Naive thymus-derived CD8-positive, alpha-beta T cell (primary cell): ENCODE measurements around the gene IL2RG. TPM values are rescaled to one million over a fixed set of nuclear protein-coding genes. Genes with fewer than 3 reads are reported as not detected.

Source experiments
- ATAC-seq, 2 donors: fragments of 150-1000 bp; cut with Tn5 transposase in 1 of 2; sonication (Bioruptor Pico), chemical (Tn5 transposase) in 1 of 2; 1 replicate in 1 of 2; 2 replicates in 1 of 2; pipeline ENCODE4 v1.10.0; 2021; ENCODE audit warnings: mild to moderate bottlenecking in 2 of 2, moderate library complexity in 2 of 2
- POLR2A ChIA-PET: fragments of 350-600 bp; sonication (Branson Sonifier 250); formaldehyde crosslinking; loops from one replicate; lab custom pipeline; 2021; ENCODE audit warnings: antibody characterized with exemption; lab: Charles Lee
- DNase-seq, 10 donors: peaks; one replicate each; pipeline versions ENCODE4 v3.0.0 to v3.0.0-alpha.2; 2020 to 2022
- H3K27ac Mint-ChIP-seq, 10 donors: one replicate each; pipeline ENCODE4 v1.8.0; 2020 to 2022; ENCODE audit warnings: mild to moderate bottlenecking in 10 of 10, mixed read lengths in 10 of 10, moderate library complexity in 4 of 10, inconsistent platforms in 1 of 10
- H3K27me3 Mint-ChIP-seq, 5 donors: one replicate each; pipeline ENCODE4 v1.8.0; 2021 to 2022; ENCODE audit warnings: mixed read lengths in 5 of 5
- H3K36me3 Mint-ChIP-seq, 3 donors: one replicate each; pipeline ENCODE4 v1.8.0; 2020 to 2022; ENCODE audit warnings: mixed read lengths in 3 of 3, mild to moderate bottlenecking in 2 of 3, inconsistent platforms in 1 of 3
- H3K4me1 Mint-ChIP-seq, 4 donors: one replicate each; pipeline ENCODE4 v1.8.0; 2021 to 2022; ENCODE audit warnings: mixed read lengths in 4 of 4
- H3K4me3 Mint-ChIP-seq, 10 donors: one replicate each; pipeline ENCODE4 v1.8.0; 2020 to 2022; ENCODE audit warnings: mild to moderate bottlenecking in 10 of 10, mixed read lengths in 10 of 10, moderate library complexity in 6 of 10, inconsistent platforms in 1 of 10
- H3K9me3 Mint-ChIP-seq, 9 donors: one replicate each; pipeline ENCODE4 v1.8.0; 2020 to 2022; ENCODE audit warnings: mixed read lengths in 9 of 9, mild to moderate bottlenecking in 3 of 9, inconsistent platforms in 1 of 9, moderate library complexity in 1 of 9
- polyA plus RNA-seq, 3 donors: library from polyadenylated mRNA; unstranded; fragments of 300-500 nt; fragmentation: Illumina TruSeq; gene quantifications; one replicate each; pipeline ENCODE4 v1.2.3, GENCODE V29; 2021
- total RNA-seq, 8 experiments: library from RNA in 2 of 8; stranded (reverse) in 2 of 8; gene quantifications; one replicate each; pipeline ENCODE4 v1.2.3 and lab custom pipeline; 2021 to 2026

IL2RG gene
- total and polyA plus RNA-seq, 5 experiments from 2014 or later, result 286 to 951 (median 920) TPM

DNA sequence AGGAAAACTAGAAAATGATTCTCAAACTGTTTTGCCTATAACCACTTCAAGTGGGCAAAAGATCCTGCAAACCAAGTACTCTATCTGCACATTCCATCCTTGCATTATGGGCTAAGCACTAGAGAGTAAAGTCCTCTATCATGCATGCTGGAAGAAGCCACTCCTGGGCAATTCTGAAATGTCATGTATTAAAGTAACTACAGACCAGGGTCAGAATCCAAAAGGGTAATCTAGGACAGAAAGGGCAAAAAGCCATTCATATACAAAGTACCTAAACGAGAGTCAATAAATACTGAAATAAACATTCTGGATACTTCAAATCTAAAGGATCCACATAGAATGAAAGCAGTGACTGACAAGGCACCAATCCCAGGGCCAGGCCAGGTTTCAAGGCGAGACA, 44.3 kb downstream of the IL2RG start:
- H3K4me3 Mint-ChIP-seq, result peak overlapping the region; percentile 84 to 97 (median 96)
- H3K27ac Mint-ChIP-seq, result peak overlapping the region in 9 of 10 donors; percentile 92 to 99 (median 98)
- no peak for ATAC-seq
- peaks cover 16 to 32% (median 24%) of the 10 kb centered on the region in 4 donors for H3K4me1 Mint-ChIP-seq
- POLR2A ChIA-PET, result interaction anchor here (0.5 to 1.7 kb wide), 7 partner anchors 9 to 299 kb away, joined by 3 to 12 read pairs (median 5); partner anchors contain the start of genes FOXO4, MED12 and TAF1
- H3K9me3 Mint-ChIP-seq, result no peaks in the 10 kb centered on the region
- no peak for DNase-seq
- no peaks in the 10 kb centered on the region for H3K27me3 Mint-ChIP-seq
- peaks cover 0 to 17% (median 2%) of the 10 kb centered on the region in 3 donors for H3K36me3 Mint-ChIP-seq

DNA sequence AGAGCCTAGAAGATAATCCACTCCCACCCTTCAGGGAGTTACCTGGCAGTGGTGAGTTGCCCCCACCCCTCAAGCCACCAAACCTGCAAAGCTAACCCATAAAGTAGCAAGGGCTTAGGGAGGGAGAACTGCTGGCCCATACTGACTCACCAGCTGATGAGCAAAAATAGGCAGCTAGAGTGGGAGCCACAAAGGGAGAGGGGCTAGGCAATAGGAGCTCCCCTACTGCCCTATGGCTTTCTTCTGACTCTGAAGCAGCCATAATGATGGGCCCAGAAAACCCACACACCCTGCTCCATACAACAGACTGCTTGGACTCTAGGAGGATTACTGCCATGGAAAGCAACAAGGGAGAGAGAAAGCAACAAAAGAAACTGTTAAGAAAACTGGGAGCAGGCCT, 51.2 kb downstream of the IL2RG start:
- DNase-seq (no peak), ATAC-seq (no peak)
- Mint-ChIP-seq H3K36me3 (peaks cover 0 to 62% (median 12%) of the 10 kb centered on the region in 3 donors), H3K4me1 (peaks cover 11 to 45% (median 40%) of the 10 kb centered on the region in 4 donors), H3K9me3 (no peaks in the 10 kb centered on the region), H3K27ac (no peak overlapping the region), H3K4me3 (no peak overlapping the region), H3K27me3 (no peaks in the 10 kb centered on the region)
- POLR2A ChIA-PET, result no interaction called here

DNA sequence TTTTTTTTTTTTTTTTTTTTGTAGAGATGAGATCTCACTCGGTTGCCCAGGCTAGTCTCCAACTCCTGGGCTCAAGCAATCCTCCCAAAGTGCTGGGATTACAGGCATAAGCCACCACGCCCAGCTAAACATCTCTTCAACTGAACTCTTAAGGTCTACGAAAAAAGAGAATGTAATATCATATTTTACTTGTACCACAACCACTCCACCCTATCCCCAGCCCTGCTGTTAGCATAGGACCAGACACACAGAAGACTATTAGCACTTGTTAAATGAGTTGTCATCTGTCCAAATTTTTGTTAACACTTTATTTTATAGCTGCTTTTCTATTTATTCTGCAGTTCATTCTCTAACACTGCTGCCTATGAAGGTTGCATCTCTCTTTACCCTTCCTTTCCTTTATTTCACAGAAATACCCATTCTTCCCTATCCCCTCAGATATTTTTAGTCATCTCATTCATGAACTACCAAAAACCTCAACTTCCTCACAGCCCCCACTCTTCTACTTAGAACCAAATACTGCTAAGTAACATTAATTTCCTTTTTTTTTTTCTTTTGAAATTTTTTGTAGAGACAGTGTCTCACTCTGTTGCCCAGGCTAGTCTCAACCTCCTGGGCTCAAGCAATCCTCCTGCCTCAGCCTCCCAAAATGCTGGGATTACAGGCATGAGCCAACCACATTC, 53.4 kb downstream of the IL2RG start:
- Mint-ChIP-seq H3K36me3 (peaks cover 0 to 59% (median 12%) of the 10 kb centered on the region in 3 donors), H3K27ac (peak overlapping the region in 3 of 10 donors; percentile 7 to 79 (median 16)), H3K27me3 (no peaks in the 10 kb centered on the region), H3K4me1 (peaks cover 5 to 37% (median 31%) of the 10 kb centered on the region in 4 donors), H3K9me3 (no peaks in the 10 kb centered on the region), H3K4me3 (no peak overlapping the region)
- POLR2A ChIA-PET, result interaction anchor here (0.8 to 1.6 kb wide), 2 partner anchors 10 to 133 kb away, joined by 4 to 9 read pairs; partner anchors contain the start of gene SNX12
- ATAC-seq (no peak), DNase-seq (no peak)

Other genes starting within 250 kb of the IL2RG start
- not detected for gene TEX11, start 202.9 kb downstream of the IL2RG start, total RNA-seq
- not detected for gene TEX11, start 202.9 kb downstream of the IL2RG start, polyA plus RNA-seq
- gene SLC7A3, start 180.5 kb downstream of the IL2RG start, total RNA-seq, result under 1 TPM; 0.57 to 0.60 TPM
- gene SLC7A3, start 180.5 kb downstream of the IL2RG start, polyA plus RNA-seq, result 10 to 100 TPM in 1 of 3 donors, 1 to 10 TPM in 2; 2.0 to 18.7 (median 9.3) TPM
- 10 to 100 TPM; 27.9 to 29.8 TPM for gene SNX12, start 43.2 kb downstream of the IL2RG start, total RNA-seq
- 1 to 10 TPM; 2.4 to 4.2 (median 3.7) TPM for gene SNX12, start 43.2 kb downstream of the IL2RG start, polyA plus RNA-seq
- gene FOXO4, start 15.7 kb downstream of the IL2RG start, total RNA-seq, result 10 to 100 TPM; 26.6 to 33.7 TPM
- 1 to 10 TPM; 1.3 to 2.1 (median 1.7) TPM for gene FOXO4, start 15.7 kb downstream of the IL2RG start, polyA plus RNA-seq
- gene CXorf65, start 4.8 kb downstream of the IL2RG start, total RNA-seq, result 10 to 100 TPM; 39.6 to 40.4 TPM
- gene CXorf65, start 4.8 kb downstream of the IL2RG start, polyA plus RNA-seq, result 1 to 10 TPM in 1 of 3 donors, not detected in 2; 4.4 TPM
- gene MED12, start 7.0 kb upstream of the IL2RG start, total RNA-seq, result 10 to 100 TPM; 79.0 to 80.0 TPM
- gene MED12, start 7.0 kb upstream of the IL2RG start, polyA plus RNA-seq, result 10 to 100 TPM in 2 of 3 donors, 1 to 10 TPM in 1; 6.6 to 17.0 (median 10.2) TPM
- 1 to 10 TPM; 2.7 to 3.1 TPM for gene NLGN3, start 33.3 kb upstream of the IL2RG start, total RNA-seq
- under 1 TPM; 0.06 to 0.25 (median 0.14) TPM for gene NLGN3, start 33.3 kb upstream of the IL2RG start, polyA plus RNA-seq
- not detected for gene GJB1, start 111.6 kb upstream of the IL2RG start, total RNA-seq
- gene GJB1, start 111.6 kb upstream of the IL2RG start, polyA plus RNA-seq, result not detected
- 10 to 100 TPM; 35.3 to 36.0 TPM for gene ZMYM3, start 142.6 kb upstream of the IL2RG start, total RNA-seq
- gene ZMYM3, start 142.6 kb upstream of the IL2RG start, polyA plus RNA-seq, result 1 to 10 TPM; 4.8 to 6.5 (median 5.0) TPM
- gene NONO, start 172.1 kb upstream of the IL2RG start, total RNA-seq, result 100 to 1,000 TPM; 372 to 387 TPM
- gene NONO, start 172.1 kb upstream of the IL2RG start, polyA plus RNA-seq, result 100 to 1,000 TPM; 177 to 199 (median 193) TPM
- 1 to 10 TPM; 5.8 to 6.7 TPM for gene ITGB1BP2, start 190.2 kb upstream of the IL2RG start, total RNA-seq
- not detected for gene ITGB1BP2, start 190.2 kb upstream of the IL2RG start, polyA plus RNA-seq